CD14-positive monocyte (primary cell): ENCODE results near the gene COL4A2. TPM values are rescaled to one million over a fixed set of nuclear protein-coding genes. Genes with fewer than 3 reads are reported as not detected.

Experiments used
- DNase-seq, 3 donors: peaks; one replicate each; pipeline ENCODE4 v3.0.0-alpha.2; 2011 to 2022
- H2AFZ ChIP-seq: 2 replicates; pipeline ENCODE4 v1.6.0; 2012; ENCODE audit warnings: mild to moderate bottlenecking, low read depth, low read length, inconsistent platforms; ENCODE audit not compliant: insufficient read depth, poor library complexity, severe bottlenecking
- H3K27ac ChIP-seq, 2 donors: 1 replicate in 1 of 2; 2 replicates in 1 of 2; pipeline ENCODE4 v1.5.1; 2012 to 2013; ENCODE audit warnings: low read length in 2 of 2, control low read depth in 1 of 2, inconsistent platforms in 1 of 2, low read depth in 1 of 2, mild to moderate bottlenecking in 1 of 2
- H3K27me3 ChIP-seq, 2 donors: one replicate each; pipeline versions ENCODE4 v1.6.0 to v1.6.1; 2011 to 2013; ENCODE audit warnings: low read length in 2 of 2; ENCODE audit not compliant: control insufficient read depth in 2 of 2, insufficient read depth in 2 of 2
- H3K36me3 ChIP-seq, 2 donors: replicated peaks in 1 of 2; 1 replicate in 1 of 2; 2 replicates in 1 of 2; pipeline versions ENCODE4 v1.5.1 to v1.6.1; 2012 to 2013; ENCODE audit warnings: low read length in 2 of 2, control low read depth in 1 of 2, inconsistent platforms in 1 of 2, mild to moderate bottlenecking in 1 of 2; ENCODE audit not compliant: insufficient read depth in 2 of 2, control insufficient read depth in 1 of 2
- H3K4me1 ChIP-seq, 2 donors: 1 replicate in 1 of 2; 2 replicates in 1 of 2; pipeline versions ENCODE4 v1.5.1 to v1.6.1; 2012 to 2013; ENCODE audit warnings: low read length in 2 of 2, control low read depth in 1 of 2, inconsistent platforms in 1 of 2, mild to moderate bottlenecking in 1 of 2, moderate library complexity in 1 of 2; ENCODE audit not compliant: insufficient read depth in 2 of 2, control insufficient read depth in 1 of 2
- H3K4me2 ChIP-seq: replicated peaks from 2 replicates; pipeline ENCODE3; 2012; ENCODE audit warnings: low read length, moderate library complexity, mild to moderate bottlenecking; ENCODE audit not compliant: poor library complexity, severe bottlenecking; ENCODE audit errors: extremely low read depth
- H3K4me3 ChIP-seq, 3 experiments: fragments of 200-600 bp in 1 of 3; sonication (generic) in 1 of 3; replicated peaks in 1 of 3; 1 replicate in 2 of 3; 2 replicates in 1 of 3; pipeline ENCODE4 v1.5.1; 2011 to 2013; ENCODE audit warnings: low read length in 3 of 3, mild to moderate bottlenecking in 3 of 3, control low read depth in 2 of 3, low read depth in 2 of 3, inconsistent platforms in 1 of 3, moderate library complexity in 1 of 3
- H3K79me2 ChIP-seq: 2 replicates; pipeline ENCODE4 v1.6.0; 2012; ENCODE audit warnings: mild to moderate bottlenecking, control low read depth, inconsistent platforms, low read length, moderate library complexity; ENCODE audit not compliant: insufficient read depth
- H3K9ac ChIP-seq: 2 replicates; pipeline ENCODE4 v1.6.0; 2017; ENCODE audit warnings: low read length, mild to moderate bottlenecking; ENCODE audit not compliant: insufficient read depth, poor library complexity, severe bottlenecking
- H3K9me3 ChIP-seq, 2 donors: replicated peaks in 1 of 2; 1 replicate in 1 of 2; 2 replicates in 1 of 2; pipeline versions ENCODE4 v1.5.1 to v1.6.1; 2012 to 2013; ENCODE audit warnings: low read length in 2 of 2, control low read depth in 1 of 2; ENCODE audit not compliant: control insufficient read depth in 1 of 2, insufficient read depth in 1 of 2
- H4K20me1 ChIP-seq: 2 replicates; pipeline ENCODE4 v1.6.0; 2012; ENCODE audit warnings: mild to moderate bottlenecking, low read length, control low read depth, moderate library complexity; ENCODE audit not compliant: insufficient read depth
- H3K27ac Mint-ChIP-seq, 7 donors: one replicate each; pipeline ENCODE4 v1.8.0; 2020; ENCODE audit warnings: mild to moderate bottlenecking in 7 of 7, mixed read lengths in 7 of 7, moderate library complexity in 6 of 7, inconsistent platforms in 2 of 7
- H3K27me3 Mint-ChIP-seq, 3 donors: one replicate each; pipeline ENCODE4 v1.8.0; 2021 to 2022; ENCODE audit warnings: low read depth in 3 of 3, mild to moderate bottlenecking in 3 of 3, mixed read lengths in 3 of 3, moderate library complexity in 3 of 3, inconsistent platforms in 1 of 3
- H3K36me3 Mint-ChIP-seq, 2 donors: one replicate each; pipeline ENCODE4 v1.8.0; 2020; ENCODE audit warnings: mixed read lengths in 2 of 2, inconsistent platforms in 1 of 2, mild to moderate bottlenecking in 1 of 2
- H3K4me1 Mint-ChIP-seq: one replicate; pipeline ENCODE4 v1.8.0; 2020; ENCODE audit warnings: mild to moderate bottlenecking, mixed read lengths
- H3K4me3 Mint-ChIP-seq, 2 donors: one replicate each; pipeline ENCODE4 v1.8.0; 2020; ENCODE audit warnings: mild to moderate bottlenecking in 2 of 2, mixed read lengths in 2 of 2, moderate library complexity in 1 of 2
- H3K9me3 Mint-ChIP-seq, 7 donors: one replicate each; pipeline ENCODE4 v1.8.0; 2020 to 2022; ENCODE audit warnings: mixed read lengths in 7 of 7, mild to moderate bottlenecking in 6 of 7, moderate library complexity in 6 of 7, inconsistent platforms in 2 of 7
- WGBS: methylation state at CpG from one replicate; pipeline ENCODE4 v1.1.5; 2013; ENCODE audit warnings: missing lambda C conversion rate; ENCODE audit not compliant: insufficient coverage; 5-methylcytosine and 5-hydroxymethylcytosine counted together
- intact Hi-C, 2 donors: fragments of 100-400 bp; cut with micrococcal nuclease; formaldehyde crosslinking; loops; one replicate each; pipeline versions ENCODE4 v1.15.0 to v1.15.1; 2023
- polyA plus RNA-seq, 3 donors: library from polyadenylated mRNA; depleted of rRNA in 1 of 3; unstranded in 2 of 3; stranded (reverse) in 1 of 3; fragments of 300-500 nt in 2 of 3; fragments of >200 nt in 1 of 3; fragmentation: Illumina TruSeq in 2 of 3; gene quantifications; 1 replicate in 2 of 3; 2 replicates in 1 of 3; pipeline ENCODE4 v1.2.3, GENCODE V29; 2012 to 2021
- TF ChIP-seq, protein P1 (sequence below): fragments of 200-600 bp; IDR thresholded peaks from one replicate; pipeline ENCODE4 v1.8.0; 2022; ENCODE audit warnings: antibody characterized with exemption, mild to moderate bottlenecking

Gene COL4A2
- polyA plus RNA-seq, 3 donors = not detected

DNA sequence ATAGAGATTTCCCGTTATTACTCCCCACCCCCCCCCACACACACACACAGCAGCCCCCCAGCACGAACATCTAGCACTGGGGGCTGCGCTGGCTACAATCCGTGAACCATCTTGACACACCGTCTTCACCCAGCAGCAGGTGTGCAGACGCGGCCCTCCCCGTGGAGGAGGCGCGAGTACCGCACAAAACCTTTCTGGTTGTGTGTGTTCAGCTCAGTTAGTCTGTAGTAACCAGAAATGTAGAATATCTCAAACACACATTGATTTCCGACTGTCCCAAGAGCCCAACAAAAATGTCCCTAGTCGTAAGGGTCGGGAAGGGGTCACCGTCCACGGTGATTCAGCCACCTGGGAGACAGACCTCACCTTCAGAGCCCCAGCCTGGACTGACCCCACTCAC, 131.7 kb downstream of the COL4A2 start:
- Histone ChIP-seq H3K9ac (no peak overlapping the region), H3K4me2 (no peak overlapping the region), H2AFZ (no peak overlapping the region), H3K79me2 (no peaks in the 10 kb centered on the region), H3K27ac (no peak overlapping the region), H3K27me3 (no peaks in the 10 kb centered on the region), H3K36me3 (no peaks in the 10 kb centered on the region), H3K9me3 (no peaks in the 10 kb centered on the region), H3K4me1 (no peaks in the 10 kb centered on the region), H3K4me3 (no peak overlapping the region), H4K20me1 (no peaks in the 10 kb centered on the region)
- Mint-ChIP-seq H3K36me3 (no peaks in the 10 kb centered on the region), H3K9me3 (no peaks in the 10 kb centered on the region), H3K27ac (peak overlapping the region in 1 of 7 donors; percentile 46), H3K4me3 (no peak overlapping the region), H3K27me3 (peaks cover 10 to 35% (median 32%) of the 10 kb centered on the region in 3 donors), H3K4me1 (peaks cover 4% of the 10 kb centered on the region)
- intact Hi-C loops = no loop called here
- TF ChIP-seq, protein P1, sequence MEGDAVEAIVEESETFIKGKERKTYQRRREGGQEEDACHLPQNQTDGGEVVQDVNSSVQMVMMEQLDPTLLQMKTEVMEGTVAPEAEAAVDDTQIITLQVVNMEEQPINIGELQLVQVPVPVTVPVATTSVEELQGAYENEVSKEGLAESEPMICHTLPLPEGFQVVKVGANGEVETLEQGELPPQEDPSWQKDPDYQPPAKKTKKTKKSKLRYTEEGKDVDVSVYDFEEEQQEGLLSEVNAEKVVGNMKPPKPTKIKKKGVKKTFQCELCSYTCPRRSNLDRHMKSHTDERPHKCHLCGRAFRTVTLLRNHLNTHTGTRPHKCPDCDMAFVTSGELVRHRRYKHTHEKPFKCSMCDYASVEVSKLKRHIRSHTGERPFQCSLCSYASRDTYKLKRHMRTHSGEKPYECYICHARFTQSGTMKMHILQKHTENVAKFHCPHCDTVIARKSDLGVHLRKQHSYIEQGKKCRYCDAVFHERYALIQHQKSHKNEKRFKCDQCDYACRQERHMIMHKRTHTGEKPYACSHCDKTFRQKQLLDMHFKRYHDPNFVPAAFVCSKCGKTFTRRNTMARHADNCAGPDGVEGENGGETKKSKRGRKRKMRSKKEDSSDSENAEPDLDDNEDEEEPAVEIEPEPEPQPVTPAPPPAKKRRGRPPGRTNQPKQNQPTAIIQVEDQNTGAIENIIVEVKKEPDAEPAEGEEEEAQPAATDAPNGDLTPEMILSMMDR = no peak
- WGBS = 91% methylated on average over 6 of the region's 16 CpGs
- DNase-seq = no peak

DNA sequence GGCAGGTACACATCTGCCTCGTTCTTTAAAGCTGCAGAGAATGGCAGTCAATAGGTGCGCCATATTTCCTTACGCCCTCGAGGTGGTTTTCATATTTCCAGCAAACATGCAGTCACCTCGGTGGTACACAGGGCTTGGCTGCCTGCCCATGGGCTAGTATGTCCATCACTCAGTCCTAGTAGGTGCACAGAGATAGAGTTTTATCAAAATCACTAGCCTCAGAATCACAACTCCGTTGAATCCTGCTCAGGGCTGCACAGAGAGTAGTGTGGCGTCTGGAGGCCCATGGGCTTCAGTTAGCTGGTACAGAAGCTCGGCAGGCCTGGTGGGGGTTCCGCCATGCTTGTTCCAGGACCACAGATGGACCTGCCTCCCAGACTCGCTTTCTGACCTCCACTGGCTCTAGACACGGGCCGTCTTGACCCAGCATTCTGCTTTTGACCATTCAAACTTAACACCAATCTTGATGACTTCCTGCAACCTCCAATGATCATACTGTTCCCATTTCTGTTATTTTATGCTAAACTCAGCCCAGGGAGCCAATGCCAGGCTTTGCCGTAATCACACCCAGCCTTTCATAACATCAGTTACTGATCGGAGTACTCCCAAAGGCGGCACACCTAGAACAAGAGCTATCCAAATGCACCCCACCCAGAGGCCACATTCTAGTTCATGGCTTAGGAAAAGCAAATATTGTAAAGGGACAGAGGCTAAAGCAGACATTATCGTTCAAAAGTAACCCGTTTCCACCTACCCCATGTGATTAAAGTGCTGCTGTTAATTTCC, 134.1 kb downstream of the COL4A2 start:
- Mint-ChIP-seq H3K4me1 (peaks cover 10% of the 10 kb centered on the region), H3K36me3 (no peaks in the 10 kb centered on the region), H3K27me3 (peaks cover 11 to 47% (median 24%) of the 10 kb centered on the region in 3 donors), H3K9me3 (peaks cover 0 to 1% (median 0%) of the 10 kb centered on the region in 7 donors), H3K4me3 (no peak overlapping the region), H3K27ac (no peak overlapping the region)
- H3K36me3 ChIP-seq = no peaks in the 10 kb centered on the region
- H4K20me1 ChIP-seq = no peaks in the 10 kb centered on the region
- intact Hi-C loops = no loop called here
- H3K9me3 ChIP-seq = no peaks in the 10 kb centered on the region
- peaks cover 0 to 3% of the 10 kb centered on the region in 2 donors for H3K27me3 ChIP-seq
- DNase-seq = no peak
- H3K27ac ChIP-seq = no peak overlapping the region
- no peaks in the 10 kb centered on the region for H3K79me2 ChIP-seq
- no peak overlapping the region for H3K9ac ChIP-seq
- TF ChIP-seq, protein P1 = no peak
- no peak overlapping the region for H3K4me2 ChIP-seq
- H2AFZ ChIP-seq = no peak overlapping the region
- H3K4me3 ChIP-seq = no peak overlapping the region
- WGBS = 87% methylated on average over 12 of the region's 17 CpGs
- no peaks in the 10 kb centered on the region for H3K4me1 ChIP-seq
